ENCODE data around the gene PCBP2.
"Not testable (repeated sequence)": the region's sequence is repeated elsewhere in the genome, so short reads cannot be mapped to it uniquely, and the experiment has no call there.

PCBP2 gene

GRCh38 chr12:53474077-53474476 is 22.2 kb downstream of the PCBP2 start:
- no peak for DNase-seq

- no peak for DNase-seq
These were observed 22.9 kb downstream of the PCBP2 start for GRCh38 chr12:53474819-53475218.

GRCh38 chr12:53476769-53477209 is 24.9 kb downstream of the PCBP2 start:
- no peak for DNase-seq

GRCh38 chr12:53478865-53479264 is 27.0 kb downstream of the PCBP2 start:
- no peak for DNase-seq

GRCh38 chr12:53479331-53479730 is 27.4 kb downstream of the PCBP2 start:
- DNase-seq = no peak

- no peak for DNase-seq
These were observed 28.9 kb downstream of the PCBP2 start for GRCh38 chr12:53480491-53481442.

GRCh38 chr12:53481458-53481857 is 29.6 kb downstream of the PCBP2 start:
- not testable (repeated sequence) for DNase-seq

GRCh38 chr12:53481939-53482586 is 30.2 kb downstream of the PCBP2 start:
- DNase-seq = no peak

- DNase-seq = no peak
These were observed 30.8 kb downstream of the PCBP2 start for GRCh38 chr12:53482626-53483168.

- DNase-seq = no peak
These were observed 31.5 kb downstream of the PCBP2 start for GRCh38 chr12:53483225-53483978.

GRCh38 chr12:53483979-53484377 is 32.1 kb downstream of the PCBP2 start:
- no peak for DNase-seq

GRCh38 chr12:53484686-53485575 is 33.0 kb downstream of the PCBP2 start:
- DNase-seq = no peak

GRCh38 chr12:53485955-53486735 is 34.2 kb downstream of the PCBP2 start:
- no peak for DNase-seq

GRCh38 chr12:53486736-53487487 is 35.0 kb downstream of the PCBP2 start:
- DNase-seq = no peak

GRCh38 chr12:53489242-53489864 is 37.5 kb downstream of the PCBP2 start:
- no peak for DNase-seq

GRCh38 chr12:53492188-53492587 is 40.3 kb downstream of the PCBP2 start:
- DNase-seq = no peak

- DNase-seq = peak; percentile 84
These were observed 41.1 kb downstream of the PCBP2 start for GRCh38 chr12:53492830-53493609.

- DNase-seq = no peak
These were observed 41.9 kb downstream of the PCBP2 start for GRCh38 chr12:53493610-53494391.
